Measurements from ENCODE around the gene TRIM41. TPM values are rescaled to one million over a fixed set of nuclear protein-coding genes. Genes with fewer than 3 reads are reported as not detected.
"Not testable (repeated sequence)": the region's sequence is repeated elsewhere in the genome, so short reads cannot be mapped to it uniquely, and the experiment has no call there.

The TRIM41 gene
- total RNA-seq, 4 donors from 2014 or later: 17.9 to 23.9 (median 18.7) TPM

GRCh38 chr5:181283841-181284755, 61.0 kb downstream of the TRIM41 start:
- in situ Hi-C loops (cut with MboI; ENCODE audit: low pct_ligation_motif_present in 1 of 4, low pct_unique_long_range_greater_than_20kb in 1 of 4, low sequenced_read_pairs in 3 of 4): not testable (repeated sequence)
- WGBS, 2 donors (ENCODE audit: low coverage in 1 of 2): 68 to 80% methylated on average over 1 to 5 of the region's 6 CpGs

More at GRCh38 chr5:181283841-181284755, 61.0 kb downstream of the TRIM41 start:
- H3K27me3 ChIP-seq; H3K27ac ChIP-seq; H3K36me3 ChIP-seq; H3K9me3 ChIP-seq; H3K4me1 ChIP-seq; DNase-seq; H3K4me3 ChIP-seq; intact Hi-C loops (cut with DNase I; ENCODE audit: low total_unique reads): not testable (repeated sequence)
- TF ChIP-seq CTCF (IDR thresholded peaks at IDR 0.05): peak in 2 of 5 experiments; percentile 5 to 18

Small RNA genes within 50 kb of the gene (small RNA-seq; reads per million reads assigned to genes)
- gene MIR4638: 0 reads per million in 4 donors
- 0 reads per million in 4 donors for gene SNORD95
- 0 reads per million in 4 donors for gene SNORD96A

Other genes starting within 250 kb of the TRIM41 start
- gene BTNL3, start 234.4 kb upstream of the TRIM41 start, total RNA-seq: 100 to 1,000 TPM in 1 of 4 donors, 10 to 100 TPM in 3; 15.7 to 146 (median 34.7) TPM
- gene BTNL9, start 183.0 kb upstream of the TRIM41 start, total RNA-seq: 10 to 100 TPM in 3 of 4 donors, 1 to 10 TPM in 1; 2.5 to 96.5 (median 15.4) TPM
- not detected for gene OR2V1, start 92.1 kb upstream of the TRIM41 start, total RNA-seq
- not detected for gene OR2V2, start 75.7 kb upstream of the TRIM41 start, total RNA-seq
- gene TRIM7, start 18.1 kb upstream of the TRIM41 start, total RNA-seq: 10 to 100 TPM in 1 of 4 donors, 1 to 10 TPM in 2, not detected in 1; 2.5 to 16.7 (median 7.5) TPM
- gene RACK1, start 20.6 kb downstream of the TRIM41 start, total RNA-seq: 1,000 to 10,000 TPM; 1,633 to 1,930 (median 1,753) TPM
- gene TRIM52, start 37.9 kb downstream of the TRIM41 start, total RNA-seq: 10 to 100 TPM; 14.7 to 24.3 (median 20.4) TPM
- not detected for gene OR4F3, start 144.0 kb downstream of the TRIM41 start, total RNA-seq

All from transverse colon (tissue), 4 donors.